H1 (cell line): ENCODE data around the gene CADM2.

Experiments used
- CTCF ChIP-seq, 3 experiments: IDR thresholded peaks; 1 replicate in 2 of 3; 2 replicates in 1 of 3; pipeline versions ENCODE4 v1.5.1 to v1.6.1; 2011; ENCODE audit warnings: low read length in 3 of 3, mild to moderate bottlenecking in 3 of 3, inconsistent platforms in 2 of 3, low read depth in 1 of 3, moderate library complexity in 1 of 3; ENCODE audit not compliant: insufficient read depth in 1 of 3; ENCODE audit errors: control extremely low read depth in 1 of 3
- EGR1 ChIP-seq: IDR thresholded peaks from 2 replicates; pipeline ENCODE4 v1.6.1; 2011; ENCODE audit warnings: low read depth, low read length, borderline replicate concordance
- EP300 ChIP-seq, 2 experiments: IDR thresholded peaks; 1 replicate in 1 of 2; 2 replicates in 1 of 2; pipeline ENCODE4 v1.6.1; 2011 to 2012; ENCODE audit warnings: low read depth in 2 of 2, low read length in 2 of 2, mild to moderate bottlenecking in 2 of 2, borderline replicate concordance in 1 of 2, inconsistent platforms in 1 of 2, moderate library complexity in 1 of 2
- GABPA ChIP-seq: IDR thresholded peaks from 2 replicates; pipeline ENCODE4 v1.6.1; 2011; ENCODE audit warnings: mild to moderate bottlenecking, low read length, moderate library complexity, borderline replicate concordance; ENCODE audit not compliant: insufficient read depth
- POLR2A ChIP-seq, 2 experiments: IDR thresholded peaks; 1 replicate in 1 of 2; 2 replicates in 1 of 2; pipeline ENCODE4 v1.6.1; 2011; ENCODE audit warnings: low read depth in 2 of 2, low read length in 2 of 2, mild to moderate bottlenecking in 2 of 2; ENCODE audit errors: control extremely low read depth in 1 of 2
- POLR2AphosphoS5 ChIP-seq: IDR thresholded peaks from 2 replicates; pipeline ENCODE4 v1.6.1; 2011; ENCODE audit warnings: low read depth, low read length
- RAD21 ChIP-seq, 2 experiments: IDR thresholded peaks in 1 of 2; conservative IDR thresholded peaks in 1 of 2; 2 replicates each; pipeline ENCODE4 v1.6.1; 2011; ENCODE audit warnings: low read depth in 2 of 2, low read length in 2 of 2, improper control_type of control experiment in 1 of 2, inconsistent platforms in 1 of 2, mild to moderate bottlenecking in 1 of 2, moderate library complexity in 1 of 2
- RFX5 ChIP-seq: IDR thresholded peaks from 2 replicates; pipeline ENCODE4 v1.6.1; 2011; ENCODE audit warnings: low read depth, low read length, improper control_type of control experiment, borderline replicate concordance
- USF2 ChIP-seq: IDR thresholded peaks from 2 replicates; pipeline ENCODE4 v1.6.1; 2011; ENCODE audit warnings: low read length, improper control_type of control experiment
- YY1 ChIP-seq: IDR thresholded peaks from 2 replicates; pipeline ENCODE4 v1.6.1; 2011; ENCODE audit warnings: low read depth, mild to moderate bottlenecking, low read length

- TF ChIP-seq POLR2A (IDR thresholded peaks at IDR 0.05; ENCODE audit: control extremely low read depth in 1 of 2, low read depth in 2 of 2, low read length in 2 of 2), result no peak
- TF ChIP-seq EGR1, result no peak
- no peak for TF ChIP-seq CTCF (IDR thresholded peaks at IDR 0.05; ENCODE audit: control extremely low read depth in 1 of 3, insufficient read depth in 1 of 3, low read depth in 1 of 3, low read length in 3 of 3)
- no peak for TF ChIP-seq RFX5
- TF ChIP-seq YY1, result no peak
- no peak for TF ChIP-seq GABPA
- TF ChIP-seq POLR2AphosphoS5, result no peak
- no peak for TF ChIP-seq USF2
- TF ChIP-seq EP300 (IDR thresholded peaks at IDR 0.05; ENCODE audit: borderline replicate concordance in 1 of 2, low read depth in 2 of 2, low read length in 2 of 2), result no peak
- TF ChIP-seq RAD21 (IDR thresholded peaks at IDR 0.05 in 1 of 2, conservative IDR thresholded peaks at IDR 0.05 in 1 of 2; ENCODE audit: low read depth in 2 of 2, low read length in 2 of 2), result no peak
Measured at GRCh38 chr3:85571835-85572234, 613.0 kb downstream of the CADM2 start.
